Neural progenitor cell (in vitro differentiated cells): Measurements from ENCODE around the gene GALNS. TPM values are rescaled to one million over a fixed set of nuclear protein-coding genes. Genes with fewer than 3 reads are reported as not detected.

Experiments used
- DNase-seq: peaks from one replicate; pipeline ENCODE4 v3.0.0-alpha.2; 2016; ENCODE audit warnings: low spot score
- H2AFZ ChIP-seq: fragments of 200-600 bp; sonication (generic); replicated peaks from 2 replicates; pipeline ENCODE4 v1.6.1; 2016; ENCODE audit warnings: antibody characterized with exemption
- H3F3A ChIP-seq: fragments of 200-600 bp; sonication (generic); 2 replicates; pipeline ENCODE4 v1.6.1; 2016; ENCODE audit warnings: antibody characterized with exemption, low read depth
- H3K27ac ChIP-seq: fragments of 200-600 bp; sonication (generic); 2 replicates; pipeline ENCODE4 v1.5.1; 2016; ENCODE audit warnings: mild to moderate bottlenecking
- H3K27me3 ChIP-seq: fragments of 200-600 bp; sonication (generic); 2 replicates; pipeline ENCODE4 v1.6.1; 2016; ENCODE audit warnings: mild to moderate bottlenecking, moderate library complexity
- H3K36me3 ChIP-seq: fragments of 200-600 bp; sonication (generic); 2 replicates; pipeline ENCODE4 v1.5.1; 2016
- H3K4me1 ChIP-seq: fragments of 200-600 bp; sonication (generic); 2 replicates; pipeline ENCODE4 v1.6.1; 2016; ENCODE audit warnings: mixed run types
- H3K4me2 ChIP-seq: fragments of 200-600 bp; sonication (generic); 2 replicates; pipeline ENCODE4 v1.6.1; 2016
- H3K4me3 ChIP-seq: fragments of 200-600 bp; sonication (generic); 2 replicates; pipeline ENCODE4 v1.5.1; 2016
- H3K79me2 ChIP-seq: fragments of 200-600 bp; sonication (generic); 2 replicates; pipeline ENCODE4 v1.6.1; 2016; ENCODE audit warnings: low read depth
- H3K9ac ChIP-seq: fragments of 200-600 bp; sonication (generic); 2 replicates; pipeline ENCODE4 v1.6.1; 2016
- H3K9me3 ChIP-seq: fragments of 200-600 bp; sonication (generic); 2 replicates; pipeline ENCODE4 v1.5.1; 2016; ENCODE audit warnings: low read depth
- H4K20me1 ChIP-seq: fragments of 200-600 bp; sonication (generic); 2 replicates; pipeline ENCODE4 v1.6.1; 2016; ENCODE audit warnings: low read depth
- H3K27ac Mint-ChIP-seq: 3 replicates; pipeline ENCODE4 v1.8.0; 2021; ENCODE audit warnings: mixed read lengths
- H3K27me3 Mint-ChIP-seq: 2 replicates; pipeline ENCODE4 v1.8.0; 2022; ENCODE audit warnings: low read depth, mild to moderate bottlenecking, inconsistent platforms, moderate library complexity, mixed read lengths; ENCODE audit not compliant: insufficient read depth
- H3K36me3 Mint-ChIP-seq: 3 replicates; pipeline ENCODE4 v1.8.0; 2021; ENCODE audit warnings: mixed read lengths
- H3K4me1 Mint-ChIP-seq: 3 replicates; pipeline ENCODE4 v1.8.0; 2021; ENCODE audit warnings: mixed read lengths
- H3K4me3 Mint-ChIP-seq: 3 replicates; pipeline ENCODE4 v1.8.0; 2021; ENCODE audit warnings: mild to moderate bottlenecking, moderate library complexity, mixed read lengths
- H3K9me3 Mint-ChIP-seq: 3 replicates; pipeline ENCODE4 v1.8.0; 2020; ENCODE audit warnings: mixed read lengths
- CTCF ChIP-seq: fragments of 200-600 bp; sonication (generic); IDR thresholded peaks from 2 replicates; pipeline ENCODE4 v1.5.1; 2017; ENCODE audit warnings: antibody characterized with exemption, mild to moderate bottlenecking
- EZH2 ChIP-seq: fragments of 200-600 bp; sonication (generic); IDR thresholded peaks from 2 replicates; pipeline ENCODE4 v1.6.1; 2017; ENCODE audit warnings: antibody characterized with exemption, mild to moderate bottlenecking, moderate library complexity
- EZH2phosphoT487 ChIP-seq: fragments of 200-600 bp; sonication (generic); IDR thresholded peaks from 2 replicates; pipeline ENCODE4 v1.6.1; 2017; ENCODE audit warnings: antibody characterized with exemption
- total RNA-seq: library from RNA; depleted of rRNA; stranded (reverse); fragments of >200 nt; gene quantifications from 2 replicates; pipeline ENCODE4 v1.2.3, GENCODE V29; 2015; ENCODE audit warnings: low replicate concordance

Gene GALNS
- total RNA-seq, 1 donor from 2014 or later = 5.0 TPM

GRCh38 chr16:88869673-88869980 lies 12.9 kb upstream of the GALNS start:
- no peak overlapping the region for H3K9ac ChIP-seq
- Mint-ChIP-seq H3K4me3 (no peak overlapping the region), H3K36me3 (no peaks in the 10 kb centered on the region)

GRCh38 chr16:88868974-88869672 lies 12.4 kb upstream of the GALNS start:
- TF ChIP-seq EZH2 = no peak
- no peak for TF ChIP-seq EZH2phosphoT487
- TF ChIP-seq CTCF = no peak
- H3K27ac ChIP-seq = no peak overlapping the region
- H3K27me3 ChIP-seq = no peaks in the 10 kb centered on the region
- Mint-ChIP-seq H3K36me3 (no peaks in the 10 kb centered on the region), H3K27ac (no peak overlapping the region), H3K4me1 (no peaks in the 10 kb centered on the region), H3K4me3 (peak overlapping the region; percentile 50), H3K27me3 (peaks cover 4% of the 10 kb centered on the region), H3K9me3 (no peaks in the 10 kb centered on the region)
- H3K9ac ChIP-seq = no peak overlapping the region
- no peak overlapping the region for H3K4me3 ChIP-seq
- no peaks in the 10 kb centered on the region for H3K4me1 ChIP-seq
- H4K20me1 ChIP-seq = no peaks in the 10 kb centered on the region
- H3F3A ChIP-seq = no peaks in the 10 kb centered on the region
- H3K4me2 ChIP-seq = no peak overlapping the region
- H3K9me3 ChIP-seq = no peaks in the 10 kb centered on the region
- DNase-seq = no peak
- no peaks in the 10 kb centered on the region for H3K36me3 ChIP-seq
- no peaks in the 10 kb centered on the region for H3K79me2 ChIP-seq
- no peak overlapping the region for H2AFZ ChIP-seq

More at GRCh38 chr16:88869673-88869980, 12.9 kb upstream of the GALNS start:
- TF ChIP-seq EZH2 = no peak
- TF ChIP-seq EZH2phosphoT487 = no peak
- TF ChIP-seq CTCF = no peak
- Mint-ChIP-seq H3K27me3 (peaks cover 5% of the 10 kb centered on the region), H3K27ac (no peak overlapping the region), H3K4me1 (no peaks in the 10 kb centered on the region), H3K9me3 (no peaks in the 10 kb centered on the region)
- Histone ChIP-seq H3K4me1 (no peaks in the 10 kb centered on the region), H3K27ac (no peak overlapping the region), H3K79me2 (no peaks in the 10 kb centered on the region), H3F3A (no peaks in the 10 kb centered on the region), H3K9me3 (no peaks in the 10 kb centered on the region), H3K4me3 (no peak overlapping the region), H4K20me1 (no peaks in the 10 kb centered on the region), H2AFZ (no peak overlapping the region), H3K4me2 (no peak overlapping the region), H3K27me3 (no peaks in the 10 kb centered on the region), H3K36me3 (no peaks in the 10 kb centered on the region)
- no peak for DNase-seq

- no peak overlapping the region for H3K4me3 Mint-ChIP-seq
- no peak for DNase-seq
- H3K27me3 Mint-ChIP-seq = peaks cover 2% of the 10 kb centered on the region
- no peaks in the 10 kb centered on the region for H3K9me3 Mint-ChIP-seq
- Histone ChIP-seq H3K4me3 (no peak overlapping the region), H4K20me1 (no peaks in the 10 kb centered on the region), H3K9ac (no peak overlapping the region), H3K36me3 (no peaks in the 10 kb centered on the region), H3K9me3 (no peaks in the 10 kb centered on the region), H3K4me2 (no peak overlapping the region), H2AFZ (no peak overlapping the region), H3K27ac (no peak overlapping the region), H3K27me3 (no peaks in the 10 kb centered on the region), H3F3A (no peaks in the 10 kb centered on the region), H3K79me2 (no peaks in the 10 kb centered on the region), H3K4me1 (no peaks in the 10 kb centered on the region)
- TF ChIP-seq CTCF (no peak), EZH2phosphoT487 (no peak), EZH2 (no peak)
- no peaks in the 10 kb centered on the region for H3K4me1 Mint-ChIP-seq
- H3K27ac Mint-ChIP-seq = no peak overlapping the region
- H3K36me3 Mint-ChIP-seq = no peaks in the 10 kb centered on the region
Observed at GRCh38 chr16:88867581-88868246, 11.0 kb upstream of the GALNS start.
